B cell (primary cell): ENCODE measurements around the gene NTM. TPM values are rescaled to one million over a fixed set of nuclear protein-coding genes. Genes with fewer than 3 reads are reported as not detected.

ENCODE experiments used
- ATAC-seq: fragments of 200-7000 bp; cut with Tn5 transposase; one replicate; pipeline ENCODE4 v1.10.0; 2021; ENCODE audit warnings: low read depth, mild to moderate bottlenecking, moderate number of reproducible peaks, moderate library complexity
- CTCF ChIA-PET: fragments of 350-600 bp; sonication (Branson Sonifier 250); formaldehyde crosslinking; loops from one replicate; lab custom pipeline; 2021; ENCODE audit warnings: antibody characterized with exemption, inconsistent platforms; lab: Charles Lee
- POLR2A ChIA-PET: fragments of 350-600 bp; sonication (Branson Sonifier 250); formaldehyde crosslinking; loops from one replicate; lab custom pipeline; 2021; ENCODE audit warnings: antibody characterized with exemption; lab: Charles Lee
- DNase-seq: peaks from one replicate; pipeline ENCODE4 v3.0.0; 2013
- H2AFZ ChIP-seq: 2 replicates; pipeline ENCODE4 v1.6.1; 2012; ENCODE audit warnings: mild to moderate bottlenecking, low read depth, low read length; ENCODE audit not compliant: insufficient read depth, poor library complexity, severe bottlenecking
- H3K27ac ChIP-seq, 2 donors: 1 replicate in 1 of 2; 2 replicates in 1 of 2; pipeline ENCODE4 v1.5.1; 2012 to 2013; ENCODE audit warnings: low read length in 2 of 2, mild to moderate bottlenecking in 2 of 2, moderate library complexity in 1 of 2
- H3K27me3 ChIP-seq, 4 experiments: fragments of 200-600 bp in 1 of 4; sonication (generic) in 1 of 4; replicated peaks in 1 of 4; 1 replicate in 2 of 4; 2 replicates in 2 of 4; pipeline versions ENCODE4 v1.6.1 to v1.7.0; 2013 to 2016; ENCODE audit warnings: low read length in 3 of 4, mild to moderate bottlenecking in 2 of 4, mixed read lengths in 1 of 4, moderate library complexity in 1 of 4; ENCODE audit not compliant: insufficient read depth in 4 of 4, control insufficient read depth in 3 of 4; ENCODE audit errors: control extremely low read depth in 1 of 4
- H3K36me3 ChIP-seq, 2 experiments: replicated peaks in 1 of 2; 1 replicate in 1 of 2; 2 replicates in 1 of 2; pipeline versions ENCODE4 v1.6.1 to v1.7.1; 2013; ENCODE audit warnings: low read length in 1 of 2; ENCODE audit not compliant: insufficient read depth in 2 of 2, control insufficient read depth in 1 of 2; ENCODE audit errors: control extremely low read depth in 1 of 2, extremely low read depth in 1 of 2
- H3K4me1 ChIP-seq, 2 donors: fragments of 200-600 bp in 1 of 2; sonication (generic) in 1 of 2; 1 replicate in 1 of 2; 2 replicates in 1 of 2; pipeline versions ENCODE4 v1.5.1 to v1.6.1; 2013 to 2017; ENCODE audit warnings: low read length in 2 of 2; ENCODE audit not compliant: control insufficient read depth in 2 of 2, insufficient read depth in 2 of 2
- H3K4me2 ChIP-seq: replicated peaks from 2 replicates; pipeline ENCODE3; 2012; ENCODE audit warnings: mild to moderate bottlenecking, low read depth, low read length; ENCODE audit not compliant: poor library complexity, severe bottlenecking
- H3K4me3 ChIP-seq, 5 experiments: fragments of 200-600 bp in 1 of 5; sonication (generic) in 1 of 5; 1 replicate in 3 of 5; 2 replicates in 2 of 5; pipeline versions ENCODE4 v1.5.1 to v1.7.0; 2011 to 2016; ENCODE audit warnings: low read length in 4 of 5, mild to moderate bottlenecking in 4 of 5, low read depth in 2 of 5, control low read depth in 1 of 5, moderate library complexity in 1 of 5; ENCODE audit not compliant: insufficient read depth in 1 of 5; ENCODE audit errors: control extremely low read depth in 1 of 5, extremely low read depth in 1 of 5
- H3K79me2 ChIP-seq: fragments of 200-600 bp; sonication (generic); one replicate; pipeline ENCODE4 v1.6.0; 2016; ENCODE audit warnings: low read length; ENCODE audit not compliant: control insufficient read depth, insufficient read depth
- H3K9ac ChIP-seq: fragments of 200-600 bp; sonication (generic); 2 replicates; pipeline ENCODE4 v1.6.1; 2017; ENCODE audit warnings: mild to moderate bottlenecking, low read length, moderate library complexity
- H3K9me3 ChIP-seq, 3 donors: one replicate each; pipeline versions ENCODE4 v1.6.1 to v1.7.1; 2013; ENCODE audit warnings: low read length in 2 of 3; ENCODE audit not compliant: control insufficient read depth in 2 of 3, insufficient read depth in 1 of 3; ENCODE audit errors: control extremely low read depth in 1 of 3
- H4K20me1 ChIP-seq: 2 replicates; pipeline ENCODE4 v1.6.0; 2012; ENCODE audit warnings: mild to moderate bottlenecking, low read length; ENCODE audit not compliant: insufficient read depth, control insufficient read depth, poor library complexity, severe bottlenecking
- H3K27ac Mint-ChIP-seq: one replicate; pipeline ENCODE4 v1.8.0; 2021; ENCODE audit warnings: mixed read lengths
- H3K27me3 Mint-ChIP-seq: one replicate; pipeline ENCODE4 v1.8.0; 2021; ENCODE audit warnings: mixed read lengths
- H3K4me1 Mint-ChIP-seq: one replicate; pipeline ENCODE4 v1.8.0; 2021; ENCODE audit warnings: mixed read lengths
- H3K4me3 Mint-ChIP-seq: one replicate; pipeline ENCODE4 v1.8.0; 2021; ENCODE audit warnings: mixed read lengths
- H3K9me3 Mint-ChIP-seq: one replicate; pipeline ENCODE4 v1.8.0; 2022; ENCODE audit warnings: mixed read lengths; ENCODE audit not compliant: insufficient read depth
- EZH2 ChIP-seq: IDR thresholded peaks from 2 replicates; pipeline ENCODE4 v1.6.1; 2012; ENCODE audit warnings: borderline replicate concordance, low read depth, mild to moderate bottlenecking, moderate library complexity, low read length; ENCODE audit not compliant: insufficient read depth, poor library complexity, severe bottlenecking
- WGBS: methylation state at CpG from one replicate; pipeline ENCODE4 v1.1.5; 2013; ENCODE audit warnings: missing lambda C conversion rate; ENCODE audit not compliant: insufficient coverage; 5-methylcytosine and 5-hydroxymethylcytosine counted together
- intact Hi-C: fragments of 100-400 bp; cut with micrococcal nuclease; formaldehyde crosslinking; loops from one replicate; pipeline ENCODE4 v1.10.0; 2022
- polyA plus RNA-seq: library from polyadenylated mRNA; depleted of rRNA; stranded (reverse); fragments of >200 nt; gene quantifications from 2 replicates; pipeline ENCODE4 v1.2.3, GENCODE V29; 2012
- total RNA-seq, 2 donors: library from RNA; stranded (reverse); fragments of 120-200 nt in 1 of 2; gene quantifications; 1 replicate in 1 of 2; 2 replicates in 1 of 2; pipeline versions ENCODE4 v1.2.3 to v1.2.4, GENCODE V29; 2013 to 2022
- TF ChIP-seq, protein P1 (sequence below): fragments of 200-600 bp; IDR thresholded peaks from one replicate; pipeline ENCODE4 v1.8.0; 2022; ENCODE audit warnings: antibody characterized with exemption, mild to moderate bottlenecking

NTM gene
- total and polyA plus RNA-seq, 2 donors (not counting 1 experiment from before 2014, with no cell fraction given), result not detected

- POLR2A ChIA-PET, result no interaction called here
- H3K79me2 ChIP-seq, result no peaks in the 10 kb centered on the region
- no peak overlapping the region for H3K4me3 ChIP-seq
- no peak overlapping the region for H3K27ac ChIP-seq
- Mint-ChIP-seq H3K27me3 (no peaks in the 10 kb centered on the region), H3K4me1 (no peaks in the 10 kb centered on the region), H3K27ac (no peak overlapping the region), H3K4me3 (no peak overlapping the region), H3K9me3 (peaks cover 2% of the 10 kb centered on the region)
- H3K9me3 ChIP-seq, result no peaks in the 10 kb centered on the region
- no peak overlapping the region for H3K9ac ChIP-seq
- no peaks in the 10 kb centered on the region for H3K36me3 ChIP-seq
- CTCF ChIA-PET, result no interaction called here
- no peaks in the 10 kb centered on the region for H3K27me3 ChIP-seq
- DNase-seq (no peak), ATAC-seq (no peak)
- no peaks in the 10 kb centered on the region for H4K20me1 ChIP-seq
- no peak overlapping the region for H2AFZ ChIP-seq
- H3K4me2 ChIP-seq, result no peak overlapping the region
- no peaks in the 10 kb centered on the region for H3K4me1 ChIP-seq
- 90% methylated on average over 3 of the region's 3 CpGs for WGBS
- TF ChIP-seq EZH2, result no peak
- TF ChIP-seq, protein P1, sequence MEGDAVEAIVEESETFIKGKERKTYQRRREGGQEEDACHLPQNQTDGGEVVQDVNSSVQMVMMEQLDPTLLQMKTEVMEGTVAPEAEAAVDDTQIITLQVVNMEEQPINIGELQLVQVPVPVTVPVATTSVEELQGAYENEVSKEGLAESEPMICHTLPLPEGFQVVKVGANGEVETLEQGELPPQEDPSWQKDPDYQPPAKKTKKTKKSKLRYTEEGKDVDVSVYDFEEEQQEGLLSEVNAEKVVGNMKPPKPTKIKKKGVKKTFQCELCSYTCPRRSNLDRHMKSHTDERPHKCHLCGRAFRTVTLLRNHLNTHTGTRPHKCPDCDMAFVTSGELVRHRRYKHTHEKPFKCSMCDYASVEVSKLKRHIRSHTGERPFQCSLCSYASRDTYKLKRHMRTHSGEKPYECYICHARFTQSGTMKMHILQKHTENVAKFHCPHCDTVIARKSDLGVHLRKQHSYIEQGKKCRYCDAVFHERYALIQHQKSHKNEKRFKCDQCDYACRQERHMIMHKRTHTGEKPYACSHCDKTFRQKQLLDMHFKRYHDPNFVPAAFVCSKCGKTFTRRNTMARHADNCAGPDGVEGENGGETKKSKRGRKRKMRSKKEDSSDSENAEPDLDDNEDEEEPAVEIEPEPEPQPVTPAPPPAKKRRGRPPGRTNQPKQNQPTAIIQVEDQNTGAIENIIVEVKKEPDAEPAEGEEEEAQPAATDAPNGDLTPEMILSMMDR, result no peak
- intact Hi-C loops, result no loop called here
Observed at GRCh38 chr11:132288036-132288435, 917.6 kb downstream of the NTM start.

- no peaks in the 10 kb centered on the region for H3K9me3 ChIP-seq
- no peaks in the 10 kb centered on the region for H3K36me3 ChIP-seq
- no peak for TF ChIP-seq EZH2
- H2AFZ ChIP-seq, result no peak overlapping the region
- no CpG with 5 or more reads among the region's 6 CpGs for WGBS
- H3K4me3 Mint-ChIP-seq, result no peak overlapping the region
- H3K27me3 ChIP-seq, result no peaks in the 10 kb centered on the region
- no peaks in the 10 kb centered on the region for H4K20me1 ChIP-seq
- no peak for ATAC-seq
- CTCF ChIA-PET, result no interaction called here
- H3K9ac ChIP-seq, result no peak overlapping the region
- no peak for DNase-seq
- H3K27ac Mint-ChIP-seq, result no peak overlapping the region
- H3K4me1 ChIP-seq, result no peaks in the 10 kb centered on the region
- POLR2A ChIA-PET, result no interaction called here
- intact Hi-C loops, result no loop called here
- no peaks in the 10 kb centered on the region for H3K79me2 ChIP-seq
- no peaks in the 10 kb centered on the region for H3K4me1 Mint-ChIP-seq
- H3K27me3 Mint-ChIP-seq, result no peaks in the 10 kb centered on the region
- no peak overlapping the region for H3K27ac ChIP-seq
- no peak overlapping the region for H3K4me3 ChIP-seq
- peaks cover 2% of the 10 kb centered on the region for H3K9me3 Mint-ChIP-seq
- no peak overlapping the region for H3K4me2 ChIP-seq
Observed at GRCh38 chr11:132289590-132290256, 919.3 kb downstream of the NTM start.
